Lower lobe of right lung (tissue), 2 donors: ENCODE measurements around the gene ACP4. TPM values are rescaled to one million over a fixed set of nuclear protein-coding genes. Genes with fewer than 3 reads are reported as not detected.

Experiments
- ATAC-seq, 2 donors: fragments of 200-7000 bp; cut with Tn5 transposase; one replicate each; pipeline ENCODE4 v1.9.1; 2020 to 2022; ENCODE audit warnings: mild to moderate bottlenecking in 2 of 2, moderate library complexity in 2 of 2
- DNase-seq: peaks from one replicate; pipeline ENCODE4 v3.0.0-alpha.2; 2020
- H3K27ac ChIP-seq: fragments of 200-600 bp; one replicate; pipeline ENCODE4 v1.8.0; 2022
- H3K27me3 ChIP-seq: fragments of 200-600 bp; one replicate; pipeline ENCODE4 v1.8.0; 2022; ENCODE audit warnings: low read depth
- H3K36me3 ChIP-seq: fragments of 200-600 bp; one replicate; pipeline ENCODE4 v1.8.0; 2022; ENCODE audit warnings: mild to moderate bottlenecking
- H3K4me1 ChIP-seq: fragments of 200-600 bp; one replicate; pipeline ENCODE4 v1.8.0; 2022
- H3K4me3 ChIP-seq: fragments of 200-600 bp; one replicate; pipeline ENCODE4 v1.8.0; 2022; ENCODE audit warnings: mild to moderate bottlenecking
- H3K9me3 ChIP-seq: fragments of 200-600 bp; one replicate; pipeline ENCODE4 v1.8.0; 2022
- CTCF ChIP-seq: fragments of 200-600 bp; IDR thresholded peaks from one replicate; pipeline ENCODE4 v1.8.0; 2022; ENCODE audit warnings: antibody characterized with exemption, mild to moderate bottlenecking
- intact Hi-C: fragments of 100-400 bp; cut with DNase I; formaldehyde crosslinking; loops from one replicate; pipeline ENCODE4 v1.11.0; 2022
- total RNA-seq: library from RNA; stranded (reverse); fragmentation: NEBNext Ultra II Directional; extraction: Animal tissue kit (Norgen Biotek cat#: 25700); gene quantifications from one replicate; pipeline ENCODE4 v1.2.1, GENCODE V29; 2021
- donor health status: DM: no; HTN: yes; CAD: no; lungs with severe emphysema.

The ACP4 gene
- total RNA-seq, 1 donor from 2014 or later = not detected

- Histone ChIP-seq H3K36me3 (no peaks in the 10 kb centered on the region), H3K4me1 (peaks cover 8% of the 10 kb centered on the region), H3K4me3 (no peak overlapping the region), H3K27me3 (peaks cover 75% of the 10 kb centered on the region), H3K27ac (no peak overlapping the region), H3K9me3 (no peaks in the 10 kb centered on the region)
- DNase-seq (no peak), ATAC-seq (no peak)
- intact Hi-C loops = no loop called here
- no peak for TF ChIP-seq CTCF
These were observed 29.4 kb downstream of the ACP4 start for GRCh38 chr19:50819636-50820035.

- DNase-seq (no peak), ATAC-seq (no peak)
- Histone ChIP-seq H3K27ac (no peak overlapping the region), H3K36me3 (no peaks in the 10 kb centered on the region), H3K9me3 (no peaks in the 10 kb centered on the region), H3K4me1 (peaks cover 8% of the 10 kb centered on the region), H3K27me3 (peaks cover 75% of the 10 kb centered on the region), H3K4me3 (no peak overlapping the region)
- TF ChIP-seq CTCF = no peak
- intact Hi-C loops = no loop called here
These were observed 29.9 kb downstream of the ACP4 start for GRCh38 chr19:50820086-50820485.

- intact Hi-C loops = no loop called here
- Histone ChIP-seq H3K27me3 (peaks cover 75% of the 10 kb centered on the region), H3K27ac (no peak overlapping the region), H3K4me1 (peaks cover 8% of the 10 kb centered on the region), H3K9me3 (no peaks in the 10 kb centered on the region), H3K36me3 (no peaks in the 10 kb centered on the region), H3K4me3 (peak overlapping the region; percentile 8)
- no peak for TF ChIP-seq CTCF
- DNase-seq (no peak), ATAC-seq (no peak)
These were observed 30.5 kb downstream of the ACP4 start for GRCh38 chr19:50820549-50821247.

- TF ChIP-seq CTCF = no peak
- Histone ChIP-seq H3K9me3 (no peaks in the 10 kb centered on the region), H3K4me1 (peaks cover 8% of the 10 kb centered on the region), H3K36me3 (no peaks in the 10 kb centered on the region), H3K27me3 (peaks cover 74% of the 10 kb centered on the region), H3K27ac (no peak overlapping the region), H3K4me3 (no peak overlapping the region)
- ATAC-seq (no peak), DNase-seq (no peak)
- intact Hi-C loops = no loop called here
These were observed 31.0 kb downstream of the ACP4 start for GRCh38 chr19:50821248-50821612.

GRCh38 chr19:50821622-50822021, 31.4 kb downstream of the ACP4 start:
- intact Hi-C loops = no loop called here
- no peaks in the 10 kb centered on the region for H3K36me3 ChIP-seq
- H3K27me3 ChIP-seq = peaks cover 72% of the 10 kb centered on the region
- no peak for TF ChIP-seq CTCF
- no peak overlapping the region for H3K4me3 ChIP-seq
- H3K9me3 ChIP-seq = no peaks in the 10 kb centered on the region
- ATAC-seq (no peak), DNase-seq (no peak)
- H3K4me1 ChIP-seq = peaks cover 8% of the 10 kb centered on the region
- no peak overlapping the region for H3K27ac ChIP-seq
